K562 (cell line): Measurements from ENCODE around the gene AARS1. TPM values are rescaled to one million over a fixed set of nuclear protein-coding genes. Genes with fewer than 3 reads are reported as not detected.
A peak's percentile ranks its signal among the peaks of the same experiment; 100 is the strongest.

Source experiments
- ATF1 ChIP-seq, 2 experiments: fragments of 450-650 bp in 1 of 2; IDR thresholded peaks; 2 replicates each; pipeline ENCODE4 v1.6.1; 2016; ENCODE audit warnings: missing compliant biosample characterization in 1 of 2, missing genetic modification characterization in 1 of 2
- BRD4 ChIP-seq: fragments of 200-600 bp; sonication (generic); IDR thresholded peaks from 2 replicates; pipeline ENCODE4 v1.6.1; 2017; ENCODE audit warnings: inconsistent platforms
- CBFA2T3 ChIP-seq: fragments of 450-650 bp; IDR thresholded peaks from 2 replicates; pipeline ENCODE4 v1.6.1; 2017
- CEBPG ChIP-seq, 3 experiments: fragments of 200-800 bp in 1 of 3; sonication (Bioruptor generic) in 1 of 3; sonication (generic) in 1 of 3; formaldehyde crosslinking in 1 of 3; IDR thresholded peaks in 2 of 3; conservative IDR thresholded peaks in 1 of 3; 2 replicates each; pipeline versions ENCODE4 v1.6.1 to v1.8.0; 2016 to 2022; ENCODE audit warnings: missing compliant biosample characterization in 2 of 3, missing genetic modification characterization in 2 of 3, mild to moderate bottlenecking in 1 of 3, missing genetic modification reagents in 1 of 3
- CHCHD3 ChIP-seq: fragments of 250-450 bp; sonication (Bioruptor Pico); IDR thresholded peaks from 2 replicates; pipeline ENCODE4 v2.1.2; 2022; ENCODE audit warnings: mild to moderate bottlenecking
- DIDO1 ChIP-seq: fragments of 450-650 bp; IDR thresholded peaks from 2 replicates; pipeline ENCODE4 v1.6.1; 2016; ENCODE audit warnings: low read depth, missing biosample characterization, missing genetic modification characterization
- E4F1 ChIP-seq: fragments of 250-450 bp; sonication (Bioruptor Pico); IDR thresholded peaks from 2 replicates; pipeline ENCODE4 v1.5.0; 2021; ENCODE audit warnings: mild to moderate bottlenecking, borderline replicate concordance
- FOXK2 ChIP-seq, 2 experiments: fragments of 450-650 bp; IDR thresholded peaks in 1 of 2; conservative IDR thresholded peaks in 1 of 2; 2 replicates each; pipeline ENCODE4 v1.6.1; 2016; ENCODE audit warnings: low read depth in 2 of 2, mild to moderate bottlenecking in 1 of 2
- HDAC3 ChIP-seq: fragments of 450-650 bp; IDR thresholded peaks from 2 replicates; pipeline ENCODE4 v1.6.1; 2018; ENCODE audit warnings: borderline replicate concordance, mild to moderate bottlenecking, moderate library complexity; ENCODE audit not compliant: partially characterized antibody
- HEY1 ChIP-seq: fragments of 250-450 bp; sonication (Bioruptor Pico); IDR thresholded peaks from 2 replicates; pipeline ENCODE4 v1.5.0; 2020; ENCODE audit warnings: mild to moderate bottlenecking, moderate library complexity, borderline replicate concordance
- HMGN3 ChIP-seq: IDR thresholded peaks from 2 replicates; pipeline ENCODE4 v1.6.1; 2011; ENCODE audit warnings: borderline replicate concordance, low read depth, mild to moderate bottlenecking, mixed read lengths, low read length; ENCODE audit not compliant: insufficient read length; ENCODE audit errors: extremely low read depth
- MAX ChIP-seq: sonication (generic); formaldehyde crosslinking; IDR thresholded peaks from 2 replicates; pipeline ENCODE4 v1.9.0; 2022; ENCODE audit warnings: mild to moderate bottlenecking, missing genetic modification reagents
- MCM5 ChIP-seq: fragments of 450-650 bp; IDR thresholded peaks from 2 replicates; pipeline ENCODE4 v1.6.1; 2016; ENCODE audit warnings: low read depth
- PRMT5 ChIP-seq: sonication (generic); formaldehyde crosslinking; IDR thresholded peaks from 2 replicates; pipeline ENCODE4 v1.5.0; 2020; ENCODE audit warnings: missing genetic modification reagents
- RBBP5 ChIP-seq: fragments of 200-600 bp; sonication (generic); IDR thresholded peaks from 2 replicates; pipeline ENCODE4 v1.6.1; 2012; ENCODE audit warnings: borderline replicate concordance, mild to moderate bottlenecking, low read length, control low read depth, inconsistent platforms; ENCODE audit not compliant: insufficient read depth, poor library complexity, severe bottlenecking
- SUPT5H ChIP-seq: fragments of 450-650 bp; IDR thresholded peaks from 2 replicates; pipeline ENCODE4 v1.6.1; 2016
- THAP12 ChIP-seq: fragments of 250-450 bp; sonication (Bioruptor Pico); IDR thresholded peaks from 2 replicates; pipeline ENCODE4 v1.9.0; 2021; ENCODE audit warnings: mild to moderate bottlenecking, inconsistent platforms
- ZFP36 ChIP-seq: fragments of 150-350 bp; IDR thresholded peaks from 2 replicates; pipeline ENCODE4 v1.6.1; 2018; ENCODE audit warnings: low read length, low read depth; ENCODE audit not compliant: partially characterized antibody
- ZNF639 ChIP-seq, 2 experiments: fragments of 200-800 bp in 1 of 2; sonication (Bioruptor generic) in 1 of 2; sonication (generic) in 1 of 2; formaldehyde crosslinking in 1 of 2; IDR thresholded peaks in 1 of 2; conservative IDR thresholded peaks in 1 of 2; 2 replicates each; pipeline versions ENCODE4 v1.5.0 to v1.6.1; 2016 to 2020; ENCODE audit warnings: missing compliant biosample characterization in 1 of 2, missing genetic modification characterization in 1 of 2, missing genetic modification reagents in 1 of 2
- ZNF75A ChIP-seq: fragments of 450-650 bp; formaldehyde crosslinking; IDR thresholded peaks from 2 replicates; pipeline ENCODE4 v1.4.0; 2020; ENCODE audit warnings: mild to moderate bottlenecking
- polyA plus RNA-seq, 8 experiments: library from polyadenylated mRNA; depleted of rRNA in 4 of 8; stranded (reverse) in 5 of 8; unstranded in 3 of 8; fragments of >200 nt; fragmentation: Nextera tagmentation in 2 of 8; fragmentation: Illumina TruSeq in 1 of 8; extraction: Ambion mirVana in 2 of 8; extraction: Trizol in 1 of 8; gene quantifications; 2 replicates each; pipeline versions ENCODE4 v1.2.1 to v1.2.3, GENCODE V29; 2011 to 2014; ENCODE audit warnings: inconsistent platforms in 1 of 8, missing spikeins in 1 of 8
- total RNA-seq, 7 experiments: library from RNA; depleted of rRNA in 6 of 7; stranded (reverse); fragments of >200 nt in 6 of 7; fragmentation: Illumina TruSeq in 2 of 7; extraction: Trizol in 2 of 7; gene quantifications; 2 replicates each; pipeline versions ENCODE4 v1.2.1 to v1.2.3, GENCODE V29; 2011 to 2021; ENCODE audit warnings: low replicate concordance in 1 of 7

The AARS1 gene
- total and polyA plus RNA-seq, 9 of the 15 experiments (the other 6 are each of a cell fraction or from before 2014, with no cell fraction given), result 50.1 to 235 (median 174) TPM

GRCh38 chr16:70250748-70251628 is 38.3 kb downstream of the AARS1 start (continued):
- TF ChIP-seq E4F1 (CRISPR knock-in tag) (no peak), CHCHD3 (CRISPR knock-in tag) (no peak), HMGN3 (peak; percentile 26), ATF1 (CRISPR knock-in tag; IDR thresholded peaks at IDR 0.05) (no peak), ATF1 (tag; IDR thresholded peaks at IDR 0.05) (0 out of 2 replicates have a peak, but pooled peaks have one; percentile 8), HDAC3 (no peak), CBFA2T3 (no peak; the same call in 1 of the 2 replicates), ZNF639 (CRISPR knock-in tag; conservative IDR thresholded peaks at IDR 0.05 in 1 of 2, IDR thresholded peaks at IDR 0.05 in 1 of 2) (no peak), RBBP5 (peak; percentile 91), ZNF75A (CRISPR knock-in tag) (no peak), ZFP36 (no peak), BRD4 (no peak), HEY1 (CRISPR knock-in tag) (no peak), CEBPG (CRISPR knock-in tag; IDR thresholded peaks at IDR 0.05) (no peak), CEBPG (tag; conservative IDR thresholded peaks at IDR 0.05 in 1 of 2, IDR thresholded peaks at IDR 0.05 in 1 of 2) (no peak), DIDO1 (no peak), MAX (CRISPR knock-in tag) (peak; percentile 69), SUPT5H (no peak), MCM5 (no peak), FOXK2 (conservative IDR thresholded peaks at IDR 0.05 in 1 of 2, IDR thresholded peaks at IDR 0.05 in 1 of 2; ENCODE audit: low read depth in 2 of 2) (no peak), PRMT5 (CRISPR knock-in tag) (no peak), THAP12 (CRISPR knock-in tag) (peak; percentile 10; the same call in 1 of the 2 replicates)
